Measurements from ENCODE around the gene ROR1. TPM values are rescaled to one million over a fixed set of nuclear protein-coding genes. Genes with fewer than 3 reads are reported as not detected.
A peak's percentile ranks its signal among the peaks of the same experiment; 100 is the strongest.

The ROR1 gene
- total RNA-seq, 5 donors from 2014 or later (not counting 1 experiment from before 2014, with no cell fraction given), result 0.15 to 2.0 (median 0.33) TPM; not detected in 1

DNA sequence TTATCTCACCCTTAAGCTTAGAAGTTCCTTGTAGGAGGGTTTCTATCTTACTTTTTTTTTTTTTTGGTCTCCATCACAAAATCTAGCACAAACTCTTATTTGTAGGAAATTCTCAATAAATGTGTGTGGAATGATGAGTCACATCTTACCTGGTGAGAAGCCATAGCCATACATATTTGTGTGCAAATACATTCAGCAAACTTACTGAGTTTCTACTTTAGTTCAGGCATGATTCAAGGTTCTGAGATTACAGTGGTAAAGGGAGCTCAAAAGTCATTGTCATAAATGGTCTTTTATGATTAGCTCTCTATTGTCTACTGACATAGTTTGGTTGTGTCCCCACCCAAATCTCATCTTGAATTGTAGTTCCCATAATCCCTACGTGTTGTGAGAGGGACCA is 236.5 kb downstream of the ROR1 start:
- ChIA-PET CTCF (interaction anchor here in 1 of 2 donors (0.7 kb wide), 1 partner anchor 27 kb away, joined by 3 read pairs; no protein-coding TSS in a partner anchor), POLR2A (no interaction called here)
- ATAC-seq (replicated peaks in 1 of 4) (no peak), DNase-seq (no peak)
- Histone ChIP-seq H3K9me3 (no peaks in the 10 kb centered on the region), H3K36me3 (ENCODE audit: control insufficient read depth in 2 of 2, extremely low read depth in 1 of 2, insufficient read depth in 1 of 2, low read length in 1 of 2) (no peaks in the 10 kb centered on the region), H3K27me3 (replicated peaks in 1 of 2; ENCODE audit: control insufficient read depth in 2 of 2, extremely low read depth in 1 of 2, insufficient read depth in 2 of 2, low read length in 1 of 2) (no peaks in the 10 kb centered on the region), H3K4me1 (ENCODE audit: control insufficient read depth in 1 of 2, extremely low read depth in 1 of 2, insufficient read depth in 2 of 2, low read length in 2 of 2) (peaks cover 0 to 10% of the 10 kb centered on the region in 2 experiments), H3K4me3 (ENCODE audit: control insufficient read depth in 1 of 2, extremely low read depth in 1 of 2, low read length in 1 of 2) (no peak overlapping the region), H3K27ac (ENCODE audit: low read length) (no peak overlapping the region)
- Mint-ChIP-seq H3K27ac (no peak overlapping the region), H3K36me3 (no peaks in the 10 kb centered on the region), H3K4me3 (no peak overlapping the region), H3K4me1 (peaks cover 2 to 5% (median 3%) of the 10 kb centered on the region in 3 donors), H3K9me3 (no peaks in the 10 kb centered on the region), H3K27me3 (peaks cover 3 to 7% of the 10 kb centered on the region in 2 donors)
- no CpG with 5 or more reads among the region's 1 CpG for WGBS (ENCODE audit: insufficient coverage)

DNA sequence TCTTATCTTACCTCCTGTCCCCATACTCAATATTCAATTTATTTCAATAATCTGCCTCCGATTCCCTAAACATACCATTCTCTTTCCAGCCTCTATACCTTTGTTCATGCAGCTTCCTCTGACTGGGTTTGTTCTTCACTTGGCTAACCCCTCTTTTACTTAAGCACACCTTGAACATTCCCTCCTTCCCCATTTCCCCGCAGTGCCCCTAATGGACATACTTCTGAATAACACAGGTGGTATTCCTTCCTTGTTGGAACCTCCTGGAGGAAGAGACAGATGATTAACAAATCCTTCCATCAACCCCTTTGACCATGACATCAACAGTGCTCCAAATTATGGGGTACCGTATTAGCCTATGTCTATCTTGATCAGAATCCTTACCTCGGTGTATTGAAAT is 239.6 kb downstream of the ROR1 start:
- no peak overlapping the region for H3K4me3 Mint-ChIP-seq
- H3K27ac Mint-ChIP-seq, result no peak overlapping the region
- DNase-seq (no peak), ATAC-seq (replicated peaks in 1 of 4) (no peak)
- Histone ChIP-seq H3K4me1 (ENCODE audit: control insufficient read depth in 1 of 2, extremely low read depth in 1 of 2, insufficient read depth in 2 of 2, low read length in 2 of 2) (peaks cover 0 to 5% of the 10 kb centered on the region in 2 experiments), H3K27me3 (replicated peaks in 1 of 2; ENCODE audit: control insufficient read depth in 2 of 2, extremely low read depth in 1 of 2, insufficient read depth in 2 of 2, low read length in 1 of 2) (no peaks in the 10 kb centered on the region), H3K36me3 (ENCODE audit: control insufficient read depth in 2 of 2, extremely low read depth in 1 of 2, insufficient read depth in 1 of 2, low read length in 1 of 2) (no peaks in the 10 kb centered on the region), H3K27ac (ENCODE audit: low read length) (no peak overlapping the region), H3K9me3 (no peaks in the 10 kb centered on the region), H3K4me3 (ENCODE audit: control insufficient read depth in 1 of 2, extremely low read depth in 1 of 2, low read length in 1 of 2) (no peak overlapping the region)
- WGBS (ENCODE audit: insufficient coverage), result 67% methylated on average over 3 of the region's 4 CpGs
- ChIA-PET POLR2A (no interaction called here), CTCF (interaction anchor here in 1 of 2 donors (0.6 kb wide), 1 partner anchor 396 kb away, joined by 9 read pairs; no protein-coding TSS in a partner anchor)
- no peaks in the 10 kb centered on the region for H3K9me3 Mint-ChIP-seq
- peaks cover 3 to 7% of the 10 kb centered on the region in 2 donors for H3K27me3 Mint-ChIP-seq
- H3K4me1 Mint-ChIP-seq, result peaks cover 3 to 4% (median 3%) of the 10 kb centered on the region in 3 donors
- no peaks in the 10 kb centered on the region for H3K36me3 Mint-ChIP-seq

DNA sequence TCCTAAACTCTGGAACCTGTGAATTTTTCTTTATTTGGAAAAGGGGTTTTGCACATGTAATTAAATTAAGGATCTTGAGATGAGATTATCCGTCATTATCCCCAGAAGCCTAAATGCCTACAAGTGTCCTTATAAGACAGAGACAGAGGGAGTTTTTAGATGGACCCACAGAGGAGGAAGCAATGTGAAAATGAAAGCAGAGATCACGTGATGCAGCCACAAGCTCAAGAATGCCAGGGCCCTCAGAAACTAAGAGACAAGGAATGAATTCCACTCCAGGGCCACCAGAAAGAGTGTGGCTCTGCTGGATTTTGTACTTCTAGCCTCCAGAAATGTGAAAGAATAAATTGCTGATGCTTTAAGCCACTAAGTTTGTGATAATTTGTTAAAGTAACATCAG is 246.0 kb downstream of the ROR1 start:
- peak overlapping the region in 2 of 3 donors; percentile 1 to 41 for H3K4me3 Mint-ChIP-seq
- peaks cover 14 to 16% (median 15%) of the 10 kb centered on the region in 3 donors for H3K4me1 Mint-ChIP-seq
- peak overlapping the region in 1 of 2 donors; percentile 17 for H3K27ac Mint-ChIP-seq
- no peaks in the 10 kb centered on the region for H3K27me3 Mint-ChIP-seq
- no peaks in the 10 kb centered on the region for H3K9me3 Mint-ChIP-seq
- H3K36me3 Mint-ChIP-seq, result no peaks in the 10 kb centered on the region
- ATAC-seq (replicated peaks in 1 of 4) (no peak), DNase-seq (peak in 4 of 35 experiments; percentile 1 to 36 (median 4))
- POLR2A ChIA-PET, result no interaction called here
- Histone ChIP-seq H3K27ac (ENCODE audit: low read length) (no peak overlapping the region), H3K36me3 (ENCODE audit: control insufficient read depth in 2 of 2, extremely low read depth in 1 of 2, insufficient read depth in 1 of 2, low read length in 1 of 2) (no peaks in the 10 kb centered on the region), H3K4me1 (ENCODE audit: control insufficient read depth in 1 of 2, extremely low read depth in 1 of 2, insufficient read depth in 2 of 2, low read length in 2 of 2) (peaks cover 3 to 20% of the 10 kb centered on the region in 2 experiments), H3K9me3 (no peaks in the 10 kb centered on the region), H3K27me3 (replicated peaks in 1 of 2; ENCODE audit: control insufficient read depth in 2 of 2, extremely low read depth in 1 of 2, insufficient read depth in 2 of 2, low read length in 1 of 2) (no peaks in the 10 kb centered on the region), H3K4me3 (ENCODE audit: control insufficient read depth in 1 of 2, extremely low read depth in 1 of 2, low read length in 1 of 2) (no peak overlapping the region)
- CTCF ChIA-PET, result no interaction called here
- 17% methylated on average over 1 of the region's 2 CpGs for WGBS (ENCODE audit: insufficient coverage)

DNA sequence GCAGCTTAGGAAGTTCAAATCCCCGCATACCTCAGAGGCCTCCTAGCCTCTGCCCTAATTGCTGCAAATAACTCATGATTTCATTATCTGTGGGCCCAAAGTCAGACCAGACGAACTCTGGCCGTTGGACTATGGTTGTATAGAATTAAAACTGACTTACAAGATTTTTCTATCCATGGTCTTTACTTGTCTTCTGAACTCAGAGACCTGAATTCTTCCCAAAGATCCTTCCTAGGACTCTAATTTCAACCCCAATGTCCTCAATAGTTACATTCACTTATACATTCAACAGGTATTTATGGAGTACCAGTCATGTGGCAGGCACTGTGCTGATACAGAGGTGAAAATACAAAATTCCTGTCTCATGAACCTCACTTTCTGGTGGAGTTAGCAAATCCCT is 247.2 kb downstream of the ROR1 start:
- H3K4me1 Mint-ChIP-seq, result peaks cover 14 to 16% (median 15%) of the 10 kb centered on the region in 3 donors
- CTCF ChIA-PET, result interaction anchor here in 1 of 2 donors (0.6 kb wide), 1 partner anchor 10 kb away, joined by 3 read pairs; no protein-coding TSS in a partner anchor
- Histone ChIP-seq H3K9me3 (no peaks in the 10 kb centered on the region), H3K27ac (ENCODE audit: low read length) (no peak overlapping the region), H3K4me3 (ENCODE audit: control insufficient read depth in 1 of 2, extremely low read depth in 1 of 2, low read length in 1 of 2) (no peak overlapping the region), H3K4me1 (ENCODE audit: control insufficient read depth in 1 of 2, extremely low read depth in 1 of 2, insufficient read depth in 2 of 2, low read length in 2 of 2) (peaks cover 3 to 20% of the 10 kb centered on the region in 2 experiments), H3K36me3 (ENCODE audit: control insufficient read depth in 2 of 2, extremely low read depth in 1 of 2, insufficient read depth in 1 of 2, low read length in 1 of 2) (no peaks in the 10 kb centered on the region), H3K27me3 (replicated peaks in 1 of 2; ENCODE audit: control insufficient read depth in 2 of 2, extremely low read depth in 1 of 2, insufficient read depth in 2 of 2, low read length in 1 of 2) (no peaks in the 10 kb centered on the region)
- no peak overlapping the region for H3K4me3 Mint-ChIP-seq
- no peak for ATAC-seq (replicated peaks in 1 of 4)
- WGBS (ENCODE audit: insufficient coverage), result no CpG with 5 or more reads among the region's 3 CpGs
- no peaks in the 10 kb centered on the region for H3K36me3 Mint-ChIP-seq
- H3K9me3 Mint-ChIP-seq, result no peaks in the 10 kb centered on the region
- H3K27me3 Mint-ChIP-seq, result no peaks in the 10 kb centered on the region
- POLR2A ChIA-PET, result no interaction called here
- DNase-seq, result no peak
- no peak overlapping the region for H3K27ac Mint-ChIP-seq

DNA sequence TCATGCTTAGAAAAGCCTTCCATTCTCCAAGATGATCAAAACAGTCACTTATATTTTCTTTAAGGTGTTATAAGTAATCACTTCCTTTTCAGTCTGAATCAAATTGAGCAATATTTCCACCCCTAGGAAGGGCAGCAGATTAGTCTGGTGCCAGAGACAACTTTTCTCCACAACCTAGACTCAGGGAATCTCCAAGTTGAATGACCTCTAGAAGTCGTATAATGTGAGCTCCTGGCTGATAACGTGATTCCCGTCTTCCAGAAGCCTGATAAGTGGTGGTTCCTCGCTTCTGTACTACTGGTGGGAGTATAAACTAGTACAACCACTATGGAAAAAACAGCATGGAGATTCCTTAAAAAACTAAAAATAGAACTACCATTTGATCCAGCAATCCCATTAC is 251.2 kb downstream of the ROR1 start:
- Histone ChIP-seq H3K4me3 (ENCODE audit: control insufficient read depth in 1 of 2, extremely low read depth in 1 of 2, low read length in 1 of 2) (no peak overlapping the region), H3K27ac (ENCODE audit: low read length) (no peak overlapping the region), H3K27me3 (replicated peaks in 1 of 2; ENCODE audit: control insufficient read depth in 2 of 2, extremely low read depth in 1 of 2, insufficient read depth in 2 of 2, low read length in 1 of 2) (peaks cover 0 to 2% of the 10 kb centered on the region in 2 experiments), H3K9me3 (peaks cover 2% of the 10 kb centered on the region), H3K4me1 (ENCODE audit: control insufficient read depth in 1 of 2, extremely low read depth in 1 of 2, insufficient read depth in 2 of 2, low read length in 2 of 2) (peaks cover 0 to 2% of the 10 kb centered on the region in 2 experiments), H3K36me3 (ENCODE audit: control insufficient read depth in 2 of 2, extremely low read depth in 1 of 2, insufficient read depth in 1 of 2, low read length in 1 of 2) (peaks cover 0 to 5% of the 10 kb centered on the region in 2 donors)
- DNase-seq (no peak), ATAC-seq (replicated peaks in 1 of 4) (no peak)
- no peak overlapping the region for H3K27ac Mint-ChIP-seq
- peaks cover 0 to 4% (median 0%) of the 10 kb centered on the region in 3 donors for H3K9me3 Mint-ChIP-seq
- ChIA-PET CTCF (no interaction called here), POLR2A (no interaction called here)
- peaks cover under 1 to 5% (median 3%) of the 10 kb centered on the region in 3 donors for H3K4me1 Mint-ChIP-seq
- peaks cover 0 to 2% of the 10 kb centered on the region in 2 donors for H3K27me3 Mint-ChIP-seq
- H3K36me3 Mint-ChIP-seq, result no peaks in the 10 kb centered on the region
- WGBS (ENCODE audit: insufficient coverage), result no CpG with 5 or more reads among the region's 4 CpGs
- no peak overlapping the region for H3K4me3 Mint-ChIP-seq

DNA sequence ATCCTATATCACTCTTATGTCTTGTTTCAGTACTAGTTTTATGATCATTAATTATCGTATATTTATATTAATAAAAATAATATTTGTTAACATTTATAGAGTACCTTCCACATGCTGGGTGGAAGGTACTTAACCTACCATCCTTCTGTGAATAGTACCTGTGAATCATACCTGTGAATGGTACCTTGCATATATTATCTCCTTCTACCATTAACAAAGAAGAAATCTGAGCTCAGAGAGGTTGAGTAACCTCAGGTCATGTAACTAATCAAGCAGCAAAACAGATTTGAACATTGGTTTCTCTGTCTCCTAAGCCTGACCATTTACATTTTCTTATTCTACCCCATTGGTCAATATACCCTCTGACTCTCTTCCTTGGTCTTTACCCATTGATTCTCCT is 255.2 kb downstream of the ROR1 start:
- POLR2A ChIA-PET, result no interaction called here
- Histone ChIP-seq H3K4me1 (ENCODE audit: control insufficient read depth in 1 of 2, extremely low read depth in 1 of 2, insufficient read depth in 2 of 2, low read length in 2 of 2) (no peaks in the 10 kb centered on the region), H3K4me3 (ENCODE audit: control insufficient read depth in 1 of 2, extremely low read depth in 1 of 2, low read length in 1 of 2) (no peak overlapping the region), H3K27me3 (replicated peaks in 1 of 2; ENCODE audit: control insufficient read depth in 2 of 2, extremely low read depth in 1 of 2, insufficient read depth in 2 of 2, low read length in 1 of 2) (peaks cover 0 to 8% of the 10 kb centered on the region in 2 experiments), H3K36me3 (ENCODE audit: control insufficient read depth in 2 of 2, extremely low read depth in 1 of 2, insufficient read depth in 1 of 2, low read length in 1 of 2) (peaks cover 0 to 5% of the 10 kb centered on the region in 2 donors), H3K27ac (ENCODE audit: low read length) (no peak overlapping the region), H3K9me3 (peaks cover 2% of the 10 kb centered on the region)
- H3K4me3 Mint-ChIP-seq, result no peak overlapping the region
- CTCF ChIA-PET, result no interaction called here
- H3K4me1 Mint-ChIP-seq, result no peaks in the 10 kb centered on the region
- peaks cover 0 to 2% of the 10 kb centered on the region in 2 donors for H3K27me3 Mint-ChIP-seq
- no peaks in the 10 kb centered on the region for H3K36me3 Mint-ChIP-seq
- no CpG with 5 or more reads among the region's 1 CpG for WGBS (ENCODE audit: insufficient coverage)
- no peak for DNase-seq
- no peak overlapping the region for H3K27ac Mint-ChIP-seq
- no peak for ATAC-seq (replicated peaks in 1 of 4)
- H3K9me3 Mint-ChIP-seq, result peaks cover 0 to 4% (median 0%) of the 10 kb centered on the region in 3 donors
